NCI-H774 (cell line): ENCODE measurements around the gene PTGS1.
"Not testable (repeated sequence)": the region's sequence is repeated elsewhere in the genome, so short reads cannot be mapped to it uniquely, and the experiment has no call there.

ENCODE experiments used
- DNase-seq: peaks from one replicate; lab custom pipeline; 2025; lab: John Stamatoyannopoulos, UW

The PTGS1 gene

GRCh38 chr9:122398371-122398924 lies 27.6 kb downstream of the PTGS1 start:
- DNase-seq: no peak

DNA sequence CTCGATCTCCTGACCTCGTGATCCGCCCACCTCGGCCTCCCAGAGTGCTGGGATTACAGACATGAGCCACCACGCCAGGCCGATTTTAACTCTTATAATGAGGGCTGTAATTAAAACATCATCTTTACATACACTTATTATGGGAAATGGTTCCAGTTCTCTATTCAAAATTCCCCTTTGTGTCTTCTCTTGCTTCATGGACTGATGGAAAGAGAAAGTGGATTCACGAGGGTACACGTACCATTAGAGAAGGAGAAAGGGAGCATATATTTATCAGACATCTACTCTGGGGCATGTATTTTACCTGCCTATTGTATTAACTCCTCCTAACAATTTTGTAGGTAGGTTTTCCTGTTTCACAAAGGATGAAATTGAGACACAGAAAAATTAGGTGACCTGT lies 31.1 kb downstream of the PTGS1 start:
- DNase-seq: no peak

- DNase-seq: no peak
Observed at GRCh38 chr9:122402403-122402871, 31.6 kb downstream of the PTGS1 start.

- no peak for DNase-seq
Observed at GRCh38 chr9:122402874-122403273, 32.0 kb downstream of the PTGS1 start.

- no peak for DNase-seq
Observed at GRCh38 chr9:122403381-122404000, 32.7 kb downstream of the PTGS1 start.

- DNase-seq: not testable (repeated sequence)
Observed at GRCh38 chr9:122405304-122406069, 34.7 kb downstream of the PTGS1 start.

GRCh38 chr9:122406070-122406890 lies 35.5 kb downstream of the PTGS1 start:
- DNase-seq: no peak

- not testable (repeated sequence) for DNase-seq
Observed at GRCh38 chr9:122414108-122414507, 43.3 kb downstream of the PTGS1 start.

GRCh38 chr9:122418016-122418415 lies 47.2 kb downstream of the PTGS1 start:
- no peak for DNase-seq

GRCh38 chr9:122420315-122420714 lies 49.5 kb downstream of the PTGS1 start:
- DNase-seq: no peak

- no peak for DNase-seq
Observed at GRCh38 chr9:122425087-122425486, 54.3 kb downstream of the PTGS1 start.

- no peak for DNase-seq
Observed at GRCh38 chr9:122426723-122427122, 55.9 kb downstream of the PTGS1 start.

GRCh38 chr9:122442568-122442967 lies 71.7 kb downstream of the PTGS1 start:
- DNase-seq: no peak

DNA sequence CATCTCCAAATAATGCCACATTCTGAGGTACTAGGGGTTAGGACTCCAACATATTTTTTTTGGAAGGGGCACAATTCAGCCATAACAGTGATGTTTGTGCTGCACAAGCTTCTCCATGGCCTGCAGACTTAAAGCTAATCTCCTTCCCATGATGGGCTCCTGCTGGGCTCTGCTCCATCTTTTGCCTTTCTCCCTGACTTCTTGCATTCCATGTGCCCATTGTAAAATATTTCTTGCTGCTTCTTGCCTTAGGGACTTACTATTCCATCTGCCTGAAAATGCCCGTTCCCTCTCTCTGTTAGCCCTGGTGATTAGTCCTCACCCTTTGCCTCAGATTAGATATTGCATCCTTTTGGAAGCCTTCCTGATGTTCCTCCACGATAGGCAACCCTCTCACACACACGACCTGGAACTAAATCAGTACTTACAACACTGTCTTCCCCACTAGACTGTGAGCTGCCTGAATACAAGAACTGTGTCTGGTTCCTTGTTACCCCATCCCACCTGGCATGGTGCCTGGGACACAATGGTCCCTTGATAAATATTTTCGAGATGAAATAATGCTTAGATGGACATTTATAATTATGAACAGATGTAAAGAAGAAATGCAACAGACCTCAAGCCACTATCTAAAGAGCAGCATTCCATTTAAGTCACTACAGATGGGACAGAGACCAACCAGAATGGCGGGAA lies 73.4 kb downstream of the PTGS1 start:
- no peak for DNase-seq
